ENCODE measurements around the gene CLUH.
A peak's percentile ranks its signal among the peaks of the same experiment; 100 is the strongest.
"Not testable (repeated sequence)": the region's sequence is repeated elsewhere in the genome, so short reads cannot be mapped to it uniquely, and the experiment has no call there.

The CLUH gene

GRCh38 chr17:2700491-2701141 lies 10.9 kb downstream of the CLUH start:
- DNase-seq = peak; percentile 13

- DNase-seq = peak; percentile 9
Measured at GRCh38 chr17:2700030-2700490, 11.5 kb downstream of the CLUH start.

- DNase-seq = not testable (repeated sequence)
Measured at GRCh38 chr17:2699216-2699805, 12.3 kb downstream of the CLUH start.

- peak; percentile 15 for DNase-seq
Measured at GRCh38 chr17:2697611-2698162, 13.9 kb downstream of the CLUH start.

GRCh38 chr17:2695961-2696760 lies 15.4 kb downstream of the CLUH start:
- DNase-seq = peak; percentile 13

- peak; percentile 23 for DNase-seq
Measured at GRCh38 chr17:2695243-2695960, 16.2 kb downstream of the CLUH start.

- DNase-seq = peak; percentile 25
Measured at GRCh38 chr17:2694381-2695242, 17.0 kb downstream of the CLUH start.

- peak; percentile 27 for DNase-seq
Measured at GRCh38 chr17:2693561-2694380, 17.8 kb downstream of the CLUH start.

GRCh38 chr17:2692781-2693135 lies 18.8 kb downstream of the CLUH start:
- peak; percentile 9 for DNase-seq

GRCh38 chr17:2691965-2692780 lies 19.4 kb downstream of the CLUH start:
- peak; percentile 24 for DNase-seq

GRCh38 chr17:2691069-2691871 lies 20.3 kb downstream of the CLUH start:
- peak; percentile 13 for DNase-seq

- peak; percentile 15 for DNase-seq
Measured at GRCh38 chr17:2690165-2691068, 21.1 kb downstream of the CLUH start.

- peak; percentile 24 for DNase-seq
Measured at GRCh38 chr17:2689411-2690164, 22.0 kb downstream of the CLUH start.

- peak; percentile 10 for DNase-seq
Measured at GRCh38 chr17:2688351-2689342, 22.9 kb downstream of the CLUH start.

GRCh38 chr17:2687074-2687418 lies 24.5 kb downstream of the CLUH start:
- no peak for DNase-seq

GRCh38 chr17:2685696-2686095 lies 25.9 kb downstream of the CLUH start:
- DNase-seq = no peak
